Measurements from ENCODE around the gene PPP2R5C.

Gene PPP2R5C

GRCh38 chr14:101915871-101916815 is 154.6 kb downstream of the PPP2R5C start:
- Histone ChIP-seq H3K4me3 (ENCODE audit: low read depth, low read length) (no peak overlapping the region), H3K27ac (no peak overlapping the region), H3K27me3 (replicated peaks) (no peaks in the 10 kb centered on the region), H3K36me3 (replicated peaks) (peaks cover 10% of the 10 kb centered on the region)
- TF ChIP-seq CTCF (IDR thresholded peaks at IDR 0.05; ENCODE audit: low read depth, low read length, missing control alignments) = no peak
- no peak for DNase-seq
- in situ Hi-C loops (cut with HindIII; ENCODE audit: low pct_ligation_motif_present, low sequenced_read_pairs) = no loop called here

- Histone ChIP-seq H3K4me3 (ENCODE audit: low read depth, low read length) (no peak overlapping the region), H3K36me3 (replicated peaks) (peaks cover 10% of the 10 kb centered on the region), H3K27me3 (replicated peaks) (no peaks in the 10 kb centered on the region), H3K27ac (no peak overlapping the region)
- in situ Hi-C loops (cut with HindIII; ENCODE audit: low pct_ligation_motif_present, low sequenced_read_pairs) = no loop called here
- no peak for DNase-seq
- TF ChIP-seq CTCF (IDR thresholded peaks at IDR 0.05; ENCODE audit: low read depth, low read length, missing control alignments) = no peak
These were observed 155.4 kb downstream of the PPP2R5C start for GRCh38 chr14:101916816-101917412.

- Histone ChIP-seq H3K4me3 (ENCODE audit: low read depth, low read length) (no peak overlapping the region), H3K27ac (no peak overlapping the region), H3K27me3 (replicated peaks) (no peaks in the 10 kb centered on the region), H3K36me3 (replicated peaks) (peaks cover 7% of the 10 kb centered on the region)
- TF ChIP-seq CTCF (IDR thresholded peaks at IDR 0.05; ENCODE audit: low read depth, low read length, missing control alignments) = no peak
- no peak for DNase-seq
- in situ Hi-C loops (cut with HindIII; ENCODE audit: low pct_ligation_motif_present, low sequenced_read_pairs) = no loop called here
These were observed 156.0 kb downstream of the PPP2R5C start for GRCh38 chr14:101917413-101918017.

- no peak for DNase-seq
- Histone ChIP-seq H3K27me3 (replicated peaks) (no peaks in the 10 kb centered on the region), H3K27ac (no peak overlapping the region), H3K4me3 (ENCODE audit: low read depth, low read length) (no peak overlapping the region), H3K36me3 (replicated peaks) (peaks cover 3% of the 10 kb centered on the region)
- no peak for TF ChIP-seq CTCF (IDR thresholded peaks at IDR 0.05; ENCODE audit: low read depth, low read length, missing control alignments)
- in situ Hi-C loops (cut with HindIII; ENCODE audit: low pct_ligation_motif_present, low sequenced_read_pairs) = no loop called here
These were observed 156.8 kb downstream of the PPP2R5C start for GRCh38 chr14:101918065-101918989.

DNA sequence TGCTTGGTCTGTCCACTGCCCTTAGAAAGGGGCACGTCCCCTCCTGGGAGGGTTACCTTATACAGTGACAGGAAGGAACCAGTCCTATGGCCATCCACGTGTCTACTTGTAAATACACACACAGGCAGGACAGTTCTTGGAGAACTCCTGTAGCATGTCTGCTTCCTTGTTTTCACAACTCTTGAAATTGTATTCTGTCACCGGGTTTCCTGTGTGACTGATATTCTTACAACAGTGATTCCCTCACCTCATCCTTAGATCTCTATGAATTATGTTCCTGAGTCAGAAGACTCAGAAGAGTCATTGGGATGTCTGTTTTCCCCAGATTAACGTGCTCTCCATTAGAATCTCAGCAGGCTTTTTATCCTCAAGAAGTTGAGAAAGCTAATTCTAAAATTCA is 158.8 kb downstream of the PPP2R5C start:
- in situ Hi-C loops (cut with HindIII; ENCODE audit: low pct_ligation_motif_present, low sequenced_read_pairs) = no loop called here
- no peak overlapping the region for H3K27ac ChIP-seq
- TF ChIP-seq CTCF (IDR thresholded peaks at IDR 0.05; ENCODE audit: low read depth, low read length, missing control alignments) = no peak

More for the DNA sequence above, 158.8 kb downstream of the PPP2R5C start:
- H3K4me3 ChIP-seq (ENCODE audit: low read depth, low read length) = no peak overlapping the region
- DNase-seq = no peak
- peaks cover 2% of the 10 kb centered on the region for H3K36me3 ChIP-seq (replicated peaks)
- no peaks in the 10 kb centered on the region for H3K27me3 ChIP-seq (replicated peaks)
